Activated CD4-positive, CD25-positive, alpha-beta regulatory T cell treated with anti-CD3 and anti-CD28 coated beads, Interleukin-2, amount 50 U/mL, for 24 hours (primary cell): ENCODE measurements around the gene OSBPL2.

ENCODE experiments used
- ATAC-seq, 2 donors: fragments of 150-1000 bp; cut with Tn5 transposase; one replicate each; pipeline ENCODE4 v1.10.0; 2021; ENCODE audit warnings: mild to moderate bottlenecking in 1 of 2, moderate library complexity in 1 of 2

The OSBPL2 gene

DNA sequence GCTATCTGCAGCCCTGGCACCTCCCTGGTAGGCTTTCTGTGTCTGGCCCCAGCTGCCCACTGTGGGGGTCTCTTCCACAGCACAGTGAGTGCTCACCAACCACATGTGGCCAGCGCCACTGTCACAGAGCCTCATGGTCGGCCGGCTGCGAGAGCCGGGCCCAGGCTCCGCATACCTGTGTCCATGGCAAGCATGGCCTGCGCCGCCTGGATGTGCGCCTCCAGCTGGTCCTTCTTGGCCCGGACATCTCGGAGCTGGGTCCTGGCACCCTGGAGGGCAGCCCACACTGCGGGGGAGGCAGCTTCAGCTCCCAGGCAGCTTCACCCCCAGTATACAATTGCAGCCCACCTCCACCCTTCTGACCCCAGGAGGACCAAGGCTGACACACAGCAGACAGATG lies 77.5 kb downstream of the OSBPL2 start:
- ATAC-seq = no peak

DNA sequence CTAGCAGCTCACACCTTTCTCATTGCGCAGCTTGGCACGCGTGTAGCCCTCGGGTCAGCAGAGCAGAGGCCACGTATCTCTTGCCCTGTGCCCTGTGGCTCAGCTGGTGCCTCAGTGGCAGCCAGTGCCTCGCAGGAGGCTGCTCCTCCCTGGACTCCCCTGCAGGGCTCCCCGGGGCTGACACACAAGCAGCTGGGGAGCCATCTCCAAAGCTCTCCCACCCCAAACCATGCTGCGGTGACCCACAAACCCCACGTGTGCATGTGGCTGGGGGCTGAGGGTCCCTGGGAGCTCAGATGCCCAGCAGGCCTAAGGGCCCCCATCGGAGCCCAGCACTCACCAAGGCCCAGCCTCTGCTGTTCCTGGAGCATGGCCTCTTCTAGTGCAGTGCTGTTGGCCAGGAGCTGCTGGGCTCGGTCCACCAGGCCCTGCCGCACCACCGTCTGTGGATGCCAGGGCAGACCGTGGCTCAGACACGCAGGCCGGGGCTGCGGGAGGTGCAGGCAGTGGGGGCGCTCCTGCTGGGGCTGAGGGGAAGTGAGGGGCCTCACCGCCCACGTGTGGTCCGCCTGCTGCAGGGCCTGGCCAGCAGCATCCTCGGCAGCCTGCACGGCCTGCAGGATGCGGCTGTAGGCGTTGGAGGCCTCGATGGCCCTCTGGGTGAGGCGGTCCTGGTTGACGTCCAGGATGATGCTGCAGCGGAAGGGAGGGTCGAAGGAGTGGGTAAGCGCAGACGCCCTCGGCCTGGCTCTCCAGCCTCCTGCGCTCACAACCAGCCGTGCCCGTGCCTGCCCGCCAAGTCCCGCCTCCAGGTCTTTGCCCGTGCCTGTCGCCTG lies 78.2 kb downstream of the OSBPL2 start:
- ATAC-seq = no peak

DNA sequence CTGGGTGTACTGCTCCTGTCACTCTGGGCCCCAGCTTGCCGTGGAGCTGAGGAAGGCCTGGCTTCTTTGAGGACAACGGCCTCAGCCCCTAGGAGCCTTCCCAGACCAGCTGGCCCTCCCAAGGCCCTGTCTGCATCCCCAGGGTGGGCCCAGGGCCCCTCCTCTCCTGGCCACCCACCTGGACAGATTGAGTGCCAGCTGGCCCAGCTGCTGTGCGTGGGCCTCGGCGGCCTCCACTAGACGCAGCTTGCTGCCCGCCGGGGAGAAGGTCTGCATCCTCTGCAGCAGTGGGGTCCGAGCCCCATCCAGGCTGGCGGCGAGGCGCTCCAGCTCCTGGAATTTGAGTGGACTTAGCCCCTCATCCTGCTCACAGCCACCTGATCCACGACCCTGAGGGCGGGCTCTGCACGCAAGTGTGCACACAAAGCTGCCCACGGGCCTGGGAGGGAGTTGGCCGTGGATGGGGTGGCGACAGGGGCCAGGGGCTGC lies 78.9 kb downstream of the OSBPL2 start:
- ATAC-seq = no peak

DNA sequence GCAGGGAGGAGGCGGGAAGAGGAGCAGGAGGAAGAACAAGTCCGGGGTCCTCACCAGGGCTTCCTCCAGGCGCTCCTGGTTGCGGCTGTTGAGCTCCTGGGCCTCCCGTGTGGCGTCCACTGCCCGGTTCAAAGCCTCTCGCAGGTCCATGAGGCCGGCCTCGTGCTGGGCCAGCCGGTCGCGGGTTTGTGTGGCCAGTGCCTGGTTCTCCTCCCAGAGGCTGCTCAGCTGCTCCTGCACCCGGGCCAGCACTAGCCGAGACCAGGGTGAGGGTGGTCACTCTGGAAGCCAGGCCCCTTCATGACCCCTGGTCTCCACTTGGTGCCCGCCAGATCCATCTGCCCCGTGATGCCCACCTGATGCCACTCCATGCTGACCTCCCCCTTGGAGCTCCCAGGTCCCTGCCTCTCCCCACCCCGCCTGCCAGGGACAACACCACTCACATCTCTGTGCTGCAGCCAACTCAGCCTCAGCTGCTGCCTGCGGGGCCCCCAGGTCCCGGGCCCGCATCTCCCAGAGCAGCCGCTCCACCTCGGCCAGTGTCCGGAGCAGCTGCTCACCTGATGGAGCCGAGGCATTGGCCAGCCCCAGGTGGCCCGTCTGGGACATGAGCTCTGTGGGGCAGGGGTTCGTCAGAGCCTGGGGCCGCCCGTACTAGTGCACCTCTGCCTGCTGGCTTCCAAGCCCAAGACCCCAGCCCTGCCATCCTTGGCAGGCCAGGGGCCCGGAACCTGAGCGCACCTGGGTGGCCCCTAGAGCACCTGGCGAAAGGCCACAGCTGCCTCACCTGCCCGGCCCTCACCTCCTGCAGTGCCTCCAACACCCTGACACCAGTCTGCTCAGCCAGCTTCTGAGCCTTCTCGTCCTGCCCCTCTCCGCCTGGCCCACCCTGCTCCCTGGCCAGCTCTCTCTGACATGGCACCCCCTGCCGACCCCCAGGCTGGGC lies 80.4 kb downstream of the OSBPL2 start:
- no peak for ATAC-seq

DNA sequence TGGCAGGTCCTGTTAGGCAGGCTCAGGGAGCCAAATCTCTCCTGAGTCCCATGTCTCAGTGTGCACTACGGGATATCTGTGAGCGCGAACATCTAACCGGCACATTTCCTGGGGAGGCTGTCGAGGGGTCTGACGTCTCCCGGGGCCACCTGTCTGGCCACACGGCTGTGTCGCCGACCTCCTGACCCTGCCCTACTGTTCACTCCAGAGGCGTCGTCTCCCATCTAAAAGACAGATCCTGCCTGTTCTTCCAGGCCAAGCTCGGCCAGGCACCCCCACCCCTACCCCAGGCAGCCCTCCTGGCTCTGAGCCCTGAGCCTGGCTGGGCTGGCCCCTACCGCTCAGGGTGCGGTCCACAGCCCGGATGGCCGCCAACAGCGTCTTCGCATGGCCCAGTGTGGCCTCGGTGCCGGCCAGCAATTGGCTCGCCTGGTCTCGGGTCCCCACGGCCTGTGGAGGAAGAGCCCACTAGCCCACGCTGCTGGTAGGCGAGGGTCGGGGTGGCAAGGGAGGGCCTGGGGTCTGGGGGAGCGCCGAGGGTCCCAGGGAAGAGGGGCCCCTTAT lies 81.1 kb downstream of the OSBPL2 start:
- ATAC-seq = no peak

DNA sequence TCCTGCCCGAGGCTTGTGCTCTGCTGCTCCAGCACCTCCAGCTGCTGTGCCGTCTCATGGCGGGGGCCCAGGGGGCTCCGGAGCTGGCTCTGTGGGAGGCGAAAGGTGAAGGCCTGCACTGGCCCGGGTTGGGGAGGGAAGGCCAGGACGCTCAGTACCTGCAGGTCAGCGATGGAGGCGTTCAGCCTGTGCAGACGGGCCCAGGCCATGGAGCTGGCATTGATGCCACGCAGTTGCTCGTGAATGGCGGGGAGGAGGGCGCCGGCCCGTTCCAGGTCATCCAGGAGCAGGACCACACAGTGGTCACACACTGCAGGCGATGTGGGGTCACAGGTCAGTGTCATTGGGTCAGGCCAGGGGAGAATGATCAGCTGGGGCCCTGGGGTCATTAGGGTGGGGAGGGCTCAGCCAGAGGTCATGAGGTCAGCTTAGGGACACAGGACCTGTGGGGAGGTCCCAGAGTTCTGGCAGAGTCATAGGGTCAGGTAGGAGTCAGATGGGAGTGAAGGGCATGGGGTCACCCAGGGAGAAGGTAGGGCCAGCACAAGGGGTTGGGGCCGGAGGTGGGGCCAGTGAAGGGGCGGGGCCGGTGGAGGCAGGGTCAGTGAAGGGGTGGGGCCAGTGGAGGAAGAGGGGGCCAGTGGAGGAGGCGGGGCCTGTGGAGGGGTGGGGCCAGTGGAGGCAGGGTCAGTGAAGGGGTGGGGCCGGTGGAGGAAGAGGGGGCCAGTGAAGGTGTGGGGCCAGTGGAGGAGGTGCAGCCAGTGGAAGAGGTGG lies 82.4 kb downstream of the OSBPL2 start:
- no peak for ATAC-seq

DNA sequence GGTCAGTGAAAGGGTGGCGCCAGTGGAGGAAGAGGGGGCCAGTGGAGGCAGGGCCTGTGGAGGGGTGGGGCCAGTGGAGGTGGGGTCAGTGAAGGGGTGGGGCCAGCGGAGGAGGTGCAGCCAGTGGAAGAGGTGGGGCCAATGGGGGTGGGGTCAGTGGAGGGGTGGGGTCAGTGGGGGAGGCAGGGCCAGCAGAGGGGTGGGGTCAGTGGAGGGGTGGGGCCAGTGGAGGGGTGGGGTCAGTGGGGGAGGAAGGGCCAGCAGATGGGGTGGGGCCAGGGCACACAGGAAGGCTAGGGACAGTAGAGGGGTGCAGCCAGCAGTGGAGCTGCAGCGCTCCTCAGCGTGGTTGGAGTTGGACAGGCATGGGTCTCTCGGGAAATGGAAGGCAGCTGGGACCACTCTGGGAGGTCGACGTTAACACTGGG lies 83.2 kb downstream of the OSBPL2 start:
- ATAC-seq = no peak

DNA sequence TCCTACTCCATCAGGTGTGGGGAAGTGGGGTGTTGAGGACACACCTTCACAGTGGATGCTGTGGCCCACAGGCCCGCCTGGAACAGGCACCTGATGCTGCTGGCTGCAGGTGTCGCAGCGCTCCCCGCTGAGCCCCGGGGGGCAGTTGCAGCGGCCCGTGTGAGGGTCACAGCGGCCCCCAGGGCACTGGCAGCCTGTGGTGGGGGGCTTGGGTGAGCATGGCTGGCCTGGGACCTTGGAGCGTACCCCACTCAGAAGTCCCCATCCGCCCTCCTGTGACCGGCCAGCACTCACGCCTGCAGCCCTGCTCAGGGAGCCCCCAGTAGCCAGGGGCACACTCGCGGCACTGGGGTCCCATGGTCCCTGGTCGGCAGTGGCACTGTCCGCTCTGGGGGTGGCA lies 83.7 kb downstream of the OSBPL2 start:
- no peak for ATAC-seq

DNA sequence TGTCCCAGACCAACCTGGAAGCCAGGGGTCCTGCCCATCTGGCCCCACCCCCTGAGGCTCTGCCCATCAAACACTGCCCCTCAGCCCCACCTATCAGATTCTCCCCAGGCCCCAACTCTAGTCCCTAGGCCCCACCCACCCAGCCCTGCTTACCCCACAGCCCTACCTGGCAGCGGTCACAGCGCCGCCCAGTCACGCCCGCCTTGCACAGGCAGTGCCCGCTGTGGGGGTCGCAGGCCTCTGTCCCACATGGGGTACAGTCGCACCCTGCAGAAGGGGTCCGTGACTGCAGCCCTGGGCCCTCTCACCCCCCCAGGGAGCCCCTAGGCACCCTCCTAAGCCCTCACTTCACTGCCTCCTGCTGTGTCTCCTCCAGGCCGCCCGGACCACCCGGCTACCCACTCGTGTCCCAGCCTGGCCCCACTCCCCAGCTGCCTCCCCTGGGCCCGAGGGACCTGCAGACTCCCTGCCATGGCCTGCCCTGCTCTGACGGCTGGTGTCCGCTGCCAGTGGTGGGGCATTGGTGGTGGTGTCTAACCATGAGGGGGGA lies 84.2 kb downstream of the OSBPL2 start:
- no peak for ATAC-seq

DNA sequence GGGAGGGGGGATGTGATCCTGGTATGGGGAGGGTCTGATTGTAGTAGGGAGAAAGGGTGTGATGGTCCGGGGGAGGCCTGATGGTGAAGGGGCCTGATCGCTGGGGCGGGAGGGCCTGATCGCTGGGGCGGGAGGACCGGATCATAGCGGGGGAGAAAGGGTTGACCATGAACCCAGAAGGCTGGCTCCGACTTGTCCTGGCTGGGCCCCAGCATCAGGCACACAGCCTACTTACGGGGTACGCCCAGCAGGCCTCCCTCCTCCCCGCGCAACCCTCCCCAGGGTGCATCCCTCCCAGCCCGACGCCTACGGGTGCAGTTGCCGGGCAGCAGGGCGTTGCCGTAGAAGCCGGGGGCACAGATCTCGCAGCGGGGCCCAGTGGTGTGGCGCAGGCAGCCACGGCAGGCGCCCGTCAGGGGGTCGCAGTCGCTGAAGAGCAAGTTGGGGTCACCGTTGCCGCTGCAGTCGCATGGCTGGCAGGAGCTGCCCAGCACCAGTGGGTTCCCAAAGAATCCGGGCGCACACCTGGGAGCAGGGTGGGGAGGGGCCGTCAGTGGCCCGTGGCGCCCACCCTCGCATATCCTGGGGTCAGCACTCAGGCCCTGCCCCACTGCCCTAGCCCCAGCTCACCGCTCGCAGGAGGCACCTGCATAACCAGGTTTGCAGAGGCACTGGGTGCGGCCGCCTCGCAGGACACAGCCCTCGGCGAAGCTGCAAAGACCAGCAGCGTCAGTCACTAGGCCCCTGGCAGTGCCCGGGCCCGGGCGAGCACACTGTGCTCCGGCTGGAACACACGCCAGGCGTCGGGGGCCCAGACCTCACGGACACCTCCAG lies 85.0 kb downstream of the OSBPL2 start:
- ATAC-seq = no peak

DNA sequence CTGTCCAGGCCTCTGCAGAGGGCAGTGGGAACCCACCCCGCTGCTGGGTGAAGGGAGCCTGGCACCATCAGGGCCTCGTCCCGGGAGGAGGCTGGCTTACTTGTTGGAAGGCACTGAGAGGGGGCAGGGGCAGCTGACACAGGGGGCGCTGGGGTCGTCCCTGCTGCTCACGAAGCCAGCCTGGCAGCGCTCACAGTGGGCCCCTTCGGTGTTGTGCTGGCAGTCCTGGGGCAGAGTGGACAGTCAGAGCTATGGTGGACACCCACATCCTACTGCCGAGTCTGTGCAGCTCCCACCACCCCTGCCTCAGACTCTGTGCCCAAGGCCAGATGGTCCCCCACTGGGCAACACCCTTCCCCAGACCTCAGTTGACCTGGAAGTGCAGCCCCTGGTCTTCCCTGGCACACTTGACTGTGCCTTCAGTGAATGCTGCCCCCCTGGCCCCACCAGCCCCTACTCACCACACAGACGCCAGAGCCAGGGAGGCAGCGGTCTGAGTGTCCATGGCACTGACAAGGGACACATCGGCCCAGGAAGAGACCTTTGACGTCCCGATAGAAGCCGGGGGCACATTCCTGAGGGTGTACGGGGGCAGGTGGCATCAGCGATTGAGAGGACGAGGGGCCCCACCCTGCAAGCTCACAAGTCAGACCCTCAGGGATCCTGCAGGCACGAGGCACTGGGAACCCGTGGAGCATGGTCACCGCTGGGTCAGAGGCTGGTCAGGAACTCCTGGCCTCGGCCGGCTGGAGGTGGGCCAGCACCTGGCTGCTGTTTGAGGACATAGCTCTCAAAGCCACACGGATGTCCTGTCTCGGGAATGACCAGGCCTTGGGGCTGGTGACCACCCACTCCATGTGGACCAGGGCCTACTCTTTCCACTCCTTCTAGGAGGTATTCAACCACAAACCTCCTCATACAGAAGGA lies 85.9 kb downstream of the OSBPL2 start:
- no peak for ATAC-seq

DNA sequence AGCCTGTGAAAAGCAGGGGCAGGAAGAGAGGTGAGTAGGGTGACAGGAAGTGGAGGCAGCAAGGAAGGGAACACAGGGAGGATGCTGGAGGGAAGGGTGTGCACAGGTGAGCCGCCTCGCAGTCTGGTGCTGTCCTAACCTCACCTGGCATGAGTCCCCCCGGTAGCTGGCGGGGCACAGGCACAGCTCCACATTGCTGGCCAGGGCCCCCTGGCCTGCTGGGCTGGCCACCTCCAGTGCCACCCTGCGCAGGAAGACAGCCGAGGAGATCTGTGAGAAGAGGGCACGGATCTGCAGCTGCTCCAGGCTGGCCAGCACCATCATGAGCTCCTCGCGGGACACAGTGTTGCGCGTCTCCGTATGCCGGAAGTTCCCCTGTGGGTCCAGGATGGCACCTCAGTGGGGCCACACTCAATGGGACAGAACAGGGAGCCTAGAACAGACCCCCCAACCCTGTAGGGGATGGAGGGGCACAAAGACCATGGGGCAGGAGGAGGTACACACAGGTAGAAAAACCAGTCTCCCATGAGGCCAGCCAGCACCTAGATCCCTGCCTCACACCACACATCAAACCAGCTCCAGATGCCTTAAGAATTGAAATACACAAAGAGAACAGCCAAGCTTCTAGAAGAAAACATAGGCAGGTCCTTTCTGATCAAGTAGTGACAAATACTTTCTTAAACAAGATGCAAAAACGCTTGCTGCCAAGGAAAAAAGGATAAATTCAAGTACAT lies 87.0 kb downstream of the OSBPL2 start:
- no peak for ATAC-seq

DNA sequence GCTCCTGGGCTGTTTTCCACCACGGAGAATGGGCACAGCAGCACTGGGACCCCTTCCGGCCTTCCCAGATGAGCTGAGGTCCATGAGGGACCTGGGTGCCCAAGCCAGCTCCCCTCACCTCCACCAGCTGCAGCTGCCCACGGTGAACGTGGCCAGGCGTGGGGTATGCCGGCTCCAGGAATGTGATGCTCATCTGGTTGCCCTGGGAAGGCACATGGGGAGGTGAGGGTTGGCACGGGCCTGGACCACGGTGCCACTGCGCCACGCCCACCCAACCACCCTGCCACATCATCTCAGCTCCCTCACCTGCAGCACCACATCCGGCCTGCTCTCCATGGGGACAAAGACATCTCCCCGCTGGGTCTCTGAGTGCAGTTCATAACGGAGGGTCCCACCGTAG lies 88.2 kb downstream of the OSBPL2 start:
- ATAC-seq = no peak

DNA sequence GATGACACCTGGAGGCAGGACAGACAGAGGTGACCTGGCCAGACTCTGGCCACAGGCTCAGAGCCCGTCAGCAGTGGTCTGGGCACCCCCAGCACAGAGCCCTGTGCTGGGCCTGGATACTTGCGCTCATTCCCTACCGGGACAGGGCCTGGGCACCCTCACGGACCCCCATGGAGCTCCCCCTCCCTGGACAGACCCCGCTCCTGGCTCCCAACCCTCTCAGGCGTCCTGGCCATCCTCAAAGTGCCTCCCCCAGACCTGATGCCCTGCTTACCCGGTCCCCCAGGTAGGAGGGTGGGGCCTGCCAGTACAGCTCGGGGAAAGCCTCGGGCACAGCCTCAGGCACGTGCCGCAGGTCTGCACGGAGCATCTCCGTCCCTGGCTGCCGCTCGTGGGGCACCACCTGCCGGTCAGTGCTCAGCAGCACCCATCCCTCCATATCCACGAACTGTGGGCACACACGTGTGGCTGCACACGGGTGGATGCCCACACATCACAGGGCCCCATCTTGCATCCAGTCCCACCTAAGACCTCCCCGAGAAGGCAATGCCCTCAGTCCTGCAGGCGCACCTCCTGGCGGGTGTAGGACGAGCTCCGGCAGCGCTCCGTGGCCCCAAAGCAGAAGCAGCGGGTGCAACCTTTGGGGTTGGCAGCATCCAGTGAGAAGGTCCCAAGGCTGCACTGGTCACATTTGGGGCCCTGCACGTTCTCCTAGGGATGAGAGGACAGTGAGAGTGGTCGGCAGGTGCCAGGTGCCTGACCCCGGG lies 88.8 kb downstream of the OSBPL2 start:
- ATAC-seq = no peak

DNA sequence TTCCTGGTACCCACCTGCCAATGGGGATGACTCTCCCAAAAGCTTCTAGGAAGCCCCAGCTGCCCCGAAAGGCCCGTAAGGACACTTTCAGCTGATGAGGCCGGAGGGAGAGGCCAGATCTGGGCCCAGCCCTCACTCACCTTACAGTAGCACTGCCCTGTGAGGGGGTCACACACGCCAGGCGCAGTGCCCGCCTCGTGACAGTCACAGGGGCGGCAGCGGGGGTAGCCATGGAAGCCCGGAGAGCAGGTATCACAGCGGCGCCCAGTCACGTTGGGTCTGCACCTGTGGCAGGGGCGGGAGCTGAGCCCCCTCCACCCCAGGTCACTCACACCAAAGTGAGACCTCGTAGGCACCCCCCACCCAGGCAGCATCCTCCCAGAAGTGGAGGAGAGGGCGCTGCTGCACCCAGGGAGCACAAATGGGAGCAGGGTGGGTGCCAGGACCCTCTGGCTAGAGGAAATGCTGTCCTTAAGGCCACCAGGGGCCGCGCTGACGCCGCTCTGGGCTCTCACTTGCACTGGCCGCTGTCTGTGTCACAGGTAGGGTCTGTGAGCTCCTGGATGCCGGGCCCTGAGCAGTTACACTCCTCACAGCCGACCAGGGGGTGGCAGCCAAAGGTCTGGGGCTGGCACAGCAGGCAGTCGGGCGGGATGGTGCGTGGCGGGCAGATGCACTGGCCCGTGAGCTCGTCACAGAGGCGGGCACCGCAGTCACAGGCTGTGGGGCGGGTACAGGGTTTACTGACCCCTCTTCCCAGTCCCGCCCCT lies 89.6 kb downstream of the OSBPL2 start:
- no peak for ATAC-seq

DNA sequence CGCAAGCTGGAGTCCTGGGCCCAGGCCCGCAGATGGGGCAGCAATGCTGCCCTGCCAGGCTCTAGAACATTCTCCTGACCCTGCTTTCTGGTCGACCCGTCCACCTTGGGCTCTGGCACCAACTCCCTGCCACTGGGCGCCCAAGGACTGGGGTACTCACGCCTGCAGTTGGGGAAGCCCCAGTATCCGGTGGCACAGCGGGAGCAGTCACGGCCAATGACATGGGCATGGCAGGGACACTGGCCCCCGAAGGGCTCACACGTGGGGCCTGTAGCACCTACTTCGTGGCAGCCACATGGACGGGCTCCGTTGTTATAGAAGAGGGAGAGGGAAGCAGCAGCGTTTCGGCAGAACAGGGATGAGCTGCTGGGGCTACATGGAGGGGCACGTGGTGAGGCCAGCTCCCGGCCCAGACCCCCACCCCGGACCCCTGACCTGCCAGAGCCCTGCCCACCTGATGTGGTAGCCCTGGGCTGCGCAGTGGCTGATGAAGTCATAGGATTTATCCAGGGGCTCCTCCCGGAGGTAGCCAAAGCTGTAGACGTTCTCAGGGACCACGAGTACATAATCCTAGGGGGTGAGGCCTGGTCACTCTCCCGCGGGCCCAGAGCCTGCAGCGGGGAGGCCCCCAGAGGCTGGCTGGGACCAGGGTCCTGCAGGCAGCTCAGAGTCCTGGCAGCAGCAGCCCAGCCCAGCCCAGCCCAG lies 90.5 kb downstream of the OSBPL2 start:
- no peak for ATAC-seq
